Activated CD4-positive, alpha-beta T cell treated with anti-CD3 and anti-CD28 coated beads, Interleukin-2, amount 50 U/mL, for 4 hours (primary cell): ENCODE data around the gene AEBP1.

Source experiments
- DNase-seq, 2 experiments: peaks; one replicate each; pipeline ENCODE4 v3.0.0-alpha.2; 2020

The AEBP1 gene

GRCh38 chr7:44067064-44067951, 36.8 kb upstream of the AEBP1 start:
- no peak for DNase-seq

GRCh38 chr7:44068054-44068453, 36.1 kb upstream of the AEBP1 start:
- DNase-seq, result no peak

- DNase-seq, result no peak
Measured at GRCh38 chr7:44071726-44072363, 32.3 kb upstream of the AEBP1 start.

- DNase-seq, result peak in 1 of 2 experiments; percentile 34
Measured at GRCh38 chr7:44072364-44073231, 31.5 kb upstream of the AEBP1 start.

DNA sequence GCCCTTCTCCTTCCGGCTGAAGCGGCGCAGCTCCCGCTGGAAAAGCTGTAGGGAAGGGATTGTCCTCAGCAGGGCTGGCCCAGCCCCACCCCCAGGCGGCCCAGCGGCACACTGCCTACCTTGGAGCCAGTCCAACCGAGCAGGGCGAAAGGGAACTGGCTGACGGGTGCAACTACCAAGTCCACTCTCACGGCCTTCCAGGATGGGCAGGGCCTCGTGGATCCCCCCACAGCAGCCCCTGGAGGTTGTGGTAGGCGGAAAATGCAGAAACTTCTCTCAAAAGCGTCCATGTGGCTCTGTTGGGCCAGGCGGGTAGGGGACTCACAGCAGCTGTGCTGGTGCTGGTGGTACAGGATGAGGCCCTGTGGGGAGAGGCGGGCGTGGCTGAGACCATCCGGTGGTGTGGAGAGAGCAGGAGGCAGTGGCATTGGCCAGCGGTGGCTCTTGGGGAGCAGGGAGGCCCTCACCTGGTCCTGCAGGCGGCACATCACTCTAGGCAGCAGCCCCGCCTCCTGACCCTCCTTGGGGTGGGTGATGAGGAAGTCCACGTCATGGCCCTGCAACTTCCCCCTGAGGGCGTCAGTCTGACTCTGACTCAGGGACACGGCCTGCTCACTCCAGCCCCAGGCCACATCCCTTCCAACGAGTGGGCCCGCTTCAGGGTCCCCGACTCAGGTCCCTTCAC, 30.3 kb upstream of the AEBP1 start:
- no peak for DNase-seq

DNA sequence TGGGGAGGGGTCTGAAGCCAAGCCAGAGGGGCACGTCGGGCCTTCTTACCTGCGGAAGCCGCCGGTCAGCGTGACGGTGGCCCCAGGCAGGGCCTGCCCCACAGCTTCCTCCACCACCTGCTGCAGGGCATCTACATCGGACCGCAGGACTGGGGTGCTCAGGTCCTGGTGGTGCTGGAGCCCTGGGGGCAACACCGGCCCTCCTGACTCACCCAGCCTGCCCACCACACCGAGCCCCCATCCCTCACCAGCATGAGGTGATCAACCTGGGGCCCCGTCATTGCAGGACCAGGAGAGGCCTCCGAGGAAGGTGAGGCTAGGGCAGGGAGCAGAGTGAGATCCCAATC, 29.8 kb upstream of the AEBP1 start:
- no peak for DNase-seq

GRCh38 chr7:44075296-44076075, 28.7 kb upstream of the AEBP1 start:
- DNase-seq, result no peak

DNA sequence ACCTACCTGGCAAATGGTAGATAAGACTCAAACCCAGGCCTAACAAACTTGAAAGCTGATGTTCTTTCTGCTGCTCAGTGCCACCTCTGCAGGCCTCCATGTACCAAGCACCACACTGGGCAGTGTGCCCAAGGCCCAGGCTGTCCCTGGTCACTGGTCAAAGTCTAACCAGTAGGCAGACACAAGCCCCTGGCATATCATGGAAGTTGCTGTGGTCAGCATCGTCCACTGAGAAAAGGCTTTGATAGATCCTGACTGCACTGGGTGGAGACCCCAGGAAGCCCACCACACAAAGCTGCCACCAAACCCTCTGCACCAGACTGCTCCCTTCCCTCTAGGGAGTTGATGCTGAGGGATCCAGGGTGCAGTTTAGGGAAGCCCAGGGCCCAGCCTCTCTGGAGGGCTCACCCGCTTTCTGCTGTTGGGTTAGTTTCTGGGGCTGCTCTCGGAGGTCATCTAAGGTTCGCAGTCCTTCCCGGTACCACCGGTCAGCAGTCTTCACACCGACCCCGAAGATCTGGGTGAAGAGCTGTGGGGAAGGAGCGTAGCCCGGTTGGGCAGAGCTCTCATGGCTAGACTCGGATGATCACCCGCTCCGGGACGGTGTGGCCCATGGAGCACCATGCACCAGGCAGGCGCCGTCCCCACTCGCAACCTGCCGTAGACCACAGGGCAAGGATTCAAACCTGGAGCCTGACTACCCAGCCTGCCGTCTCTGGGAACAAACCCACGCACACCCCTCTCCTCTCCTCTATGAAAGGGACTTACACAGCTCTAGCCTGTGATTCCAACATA, 27.8 kb upstream of the AEBP1 start:
- DNase-seq, result no peak

DNA sequence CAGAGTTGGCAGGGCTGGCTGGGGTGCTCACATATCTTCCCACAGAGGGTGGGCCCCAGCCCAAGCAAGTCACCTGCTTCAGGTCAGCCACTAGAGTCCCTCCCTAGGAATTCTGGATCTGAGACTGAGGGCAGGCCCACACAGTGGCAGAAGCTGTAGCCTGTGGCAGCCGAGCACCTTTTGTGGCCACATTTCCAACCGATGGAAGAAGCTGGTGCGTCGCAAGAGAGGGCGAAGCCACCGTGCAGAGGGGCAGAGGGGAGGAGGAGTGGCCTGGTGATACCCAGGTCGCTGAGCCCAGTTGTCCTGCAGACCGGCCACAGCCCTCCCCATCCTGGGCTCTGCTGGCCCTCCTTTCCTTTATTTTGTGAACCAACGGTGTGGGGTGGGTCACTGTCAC, 27.1 kb upstream of the AEBP1 start:
- no peak for DNase-seq

DNA sequence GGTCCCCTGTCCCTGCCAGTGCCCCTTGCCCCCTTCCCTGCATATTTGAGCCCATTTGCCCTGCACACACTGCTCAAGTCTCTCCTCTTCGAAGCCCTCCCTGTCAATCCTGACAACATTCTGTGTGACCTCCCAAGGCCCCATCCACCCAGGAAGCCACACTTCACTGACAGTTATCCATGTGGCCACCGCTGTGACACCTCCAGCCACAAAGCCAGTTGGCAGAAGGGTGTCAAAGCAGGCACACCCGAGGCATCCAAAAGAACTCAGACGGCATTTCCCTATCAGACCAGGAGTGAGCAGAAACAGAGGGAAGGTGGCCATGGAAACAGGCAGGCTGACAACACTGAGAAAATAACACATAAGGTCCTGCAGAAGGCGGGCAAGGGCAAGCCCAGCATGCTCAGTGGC, 26.5 kb upstream of the AEBP1 start:
- DNase-seq, result no peak

GRCh38 chr7:44078521-44078920, 25.6 kb upstream of the AEBP1 start:
- no peak for DNase-seq

DNA sequence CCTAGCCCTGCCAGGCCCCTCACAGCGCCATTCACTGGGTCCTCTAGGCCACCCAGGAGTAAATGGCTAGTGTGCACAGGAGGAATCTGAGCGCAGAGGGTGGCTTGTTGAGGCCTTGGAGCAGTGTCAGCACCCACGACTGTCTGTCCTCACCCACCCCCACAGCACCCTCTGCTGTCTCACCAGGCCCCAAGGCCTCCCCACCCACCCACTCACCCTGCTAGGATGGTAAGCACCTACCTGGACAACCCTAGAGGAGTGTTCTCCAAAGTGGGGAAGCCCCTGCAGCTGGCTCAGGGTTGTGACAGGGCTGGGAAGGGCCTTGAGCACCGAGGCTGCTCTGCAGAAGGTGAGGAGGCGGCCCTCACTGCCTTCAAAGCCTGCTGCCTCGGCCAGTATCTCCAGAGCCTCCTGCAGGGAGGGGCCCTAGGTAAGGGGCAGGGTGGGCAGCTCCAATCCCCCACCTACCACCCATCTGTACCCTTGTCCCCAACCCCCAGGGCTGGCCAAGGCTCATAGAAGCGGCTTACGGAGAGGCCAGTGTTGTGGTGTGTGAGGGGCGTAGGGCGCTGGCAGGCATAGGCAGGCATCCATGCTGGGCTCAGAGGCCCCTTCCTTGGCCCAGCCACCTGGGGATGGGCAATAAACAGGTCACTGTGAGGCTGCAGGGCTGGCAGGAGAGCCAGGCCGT, 24.7 kb upstream of the AEBP1 start:
- no peak for DNase-seq

DNA sequence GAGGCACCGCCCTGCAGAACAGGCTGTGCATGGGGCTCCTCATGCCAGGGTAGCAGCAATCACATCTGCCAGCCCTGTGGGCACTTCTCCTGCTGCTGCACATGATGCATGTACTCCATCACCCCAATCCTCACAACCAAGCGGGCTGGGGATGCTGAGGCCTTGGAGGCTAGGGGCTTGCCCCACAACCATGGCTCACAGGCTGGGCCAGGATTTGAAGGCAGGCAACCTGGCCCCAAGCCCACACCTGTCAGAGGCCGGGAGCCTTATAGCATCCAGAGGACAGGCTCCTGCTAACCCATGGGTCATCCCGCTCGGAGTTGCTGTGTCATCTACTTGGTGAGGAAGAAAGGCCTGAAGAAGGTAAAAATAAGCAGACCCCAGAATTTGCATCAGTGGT, 24.0 kb upstream of the AEBP1 start:
- DNase-seq, result no peak

DNA sequence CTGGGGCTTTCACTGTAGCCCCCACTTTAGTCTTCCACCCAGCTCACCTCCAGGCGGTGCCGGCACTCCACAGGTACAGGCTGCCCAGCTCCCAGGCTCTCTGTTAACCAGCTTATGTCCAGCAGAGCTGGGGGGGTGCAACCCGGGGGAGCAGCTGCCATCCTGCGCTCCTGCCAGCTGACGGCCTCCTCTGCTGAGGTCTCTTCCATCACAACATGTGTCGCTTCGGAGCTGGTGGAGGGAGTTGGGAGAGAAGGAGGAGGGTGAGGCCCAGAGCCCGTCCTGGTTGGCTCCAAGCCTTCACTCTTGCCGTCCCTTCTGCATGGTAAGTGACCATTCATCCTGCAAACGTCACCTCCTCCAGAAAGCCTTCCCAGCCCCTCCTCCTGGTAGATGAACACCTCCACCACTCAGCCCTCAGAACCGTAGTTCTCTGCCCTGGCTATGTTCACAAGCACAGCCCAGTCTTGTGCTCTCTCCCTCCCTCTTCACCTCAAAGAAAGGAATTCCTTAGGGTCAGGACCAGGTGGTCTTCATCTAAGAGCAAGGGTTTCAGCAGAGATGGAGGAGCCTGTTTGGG, 23.4 kb upstream of the AEBP1 start:
- DNase-seq, result no peak

GRCh38 chr7:44081266-44081748, 22.8 kb upstream of the AEBP1 start:
- no peak for DNase-seq

DNA sequence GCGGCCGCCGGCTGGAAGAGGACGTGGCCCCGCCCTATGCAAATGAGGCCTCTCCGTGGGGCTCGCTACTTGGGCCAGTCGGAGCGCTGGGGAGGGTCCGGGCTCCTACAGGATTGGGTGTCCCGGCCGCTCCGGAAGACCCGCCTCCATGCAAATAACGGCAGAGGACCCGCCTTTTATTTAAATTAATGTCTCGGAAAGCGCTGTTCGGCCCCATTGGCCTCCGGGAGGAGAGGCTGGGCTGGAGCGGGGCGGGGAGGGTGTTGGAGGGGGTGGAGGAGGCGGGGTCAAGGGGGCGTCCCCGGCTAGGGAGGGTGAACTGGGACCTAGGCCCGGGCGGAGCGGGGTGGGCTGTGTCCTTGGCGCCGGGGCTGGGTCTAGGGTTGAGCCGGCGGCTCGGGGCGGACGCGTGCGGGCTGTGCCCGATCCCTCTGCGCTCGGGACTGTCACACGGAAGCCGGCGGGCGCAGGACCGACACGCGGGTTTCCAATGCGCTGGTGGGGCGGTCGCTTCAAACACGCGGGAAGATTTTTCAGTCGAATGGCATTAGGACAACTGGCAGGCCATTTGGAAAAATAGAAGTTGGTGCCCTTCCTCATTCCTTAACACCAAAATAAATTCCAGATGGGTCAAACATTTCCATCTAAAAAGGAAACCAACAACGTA, 21.5 kb upstream of the AEBP1 start:
- peak; percentile 95 to 98 for DNase-seq

- no peak for DNase-seq
Measured at GRCh38 chr7:44083796-44084195, 20.3 kb upstream of the AEBP1 start.

GRCh38 chr7:44084701-44085100, 19.4 kb upstream of the AEBP1 start:
- DNase-seq, result no peak

DNA sequence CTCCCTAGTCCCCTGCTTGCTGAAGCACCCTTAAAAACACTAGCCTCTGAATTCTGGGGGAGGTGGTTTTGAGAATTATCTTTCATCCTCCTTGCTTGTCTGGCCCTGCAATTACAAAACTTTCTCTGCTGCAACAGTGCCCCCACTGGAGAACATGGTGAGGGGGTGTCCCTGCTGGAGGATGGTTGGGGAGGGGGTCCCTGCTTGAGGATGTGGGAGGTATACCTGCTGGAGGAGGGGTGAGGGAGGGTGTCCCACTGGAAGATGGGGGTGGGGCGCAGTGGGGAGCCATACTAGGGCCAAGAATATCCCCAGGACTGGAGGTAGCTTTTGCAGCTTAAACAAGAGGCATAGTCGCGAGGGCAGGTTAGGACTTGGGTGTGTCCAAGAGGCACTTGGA, 18.6 kb upstream of the AEBP1 start:
- no peak for DNase-seq

DNA sequence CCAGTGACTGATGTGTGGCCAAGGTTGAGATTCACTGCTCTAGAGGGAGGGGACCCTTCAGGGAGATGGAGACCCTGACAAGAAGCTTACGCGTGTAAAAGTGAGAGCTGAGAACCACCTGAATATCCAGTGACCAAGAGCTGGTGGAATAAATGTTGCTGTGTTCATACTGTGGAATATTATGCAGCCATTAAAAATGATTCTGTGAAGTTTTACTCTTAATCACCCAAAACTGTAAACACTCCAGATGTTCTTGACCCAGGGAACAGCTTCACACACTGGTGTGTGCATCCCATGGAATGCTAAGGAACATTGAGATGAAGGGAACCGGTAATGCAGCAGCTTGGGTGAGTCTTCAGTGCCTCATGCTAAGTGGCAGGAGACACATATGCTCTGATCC, 17.5 kb upstream of the AEBP1 start:
- no peak for DNase-seq
